HG03439 (cell line): ENCODE data around the gene MYRIP.
"Not testable (repeated sequence)": the region's sequence is repeated elsewhere in the genome, so short reads cannot be mapped to it uniquely, and the experiment has no call there.

ENCODE experiments used
- ATAC-seq: cut with Tn5 transposase; IDR thresholded peaks from one replicate; pipeline ENCODE4 v1.9.1; 2021; ENCODE audit warnings: mild to moderate bottlenecking, moderate library complexity; ENCODE audit not compliant: unreplicated experiment

MYRIP gene

DNA sequence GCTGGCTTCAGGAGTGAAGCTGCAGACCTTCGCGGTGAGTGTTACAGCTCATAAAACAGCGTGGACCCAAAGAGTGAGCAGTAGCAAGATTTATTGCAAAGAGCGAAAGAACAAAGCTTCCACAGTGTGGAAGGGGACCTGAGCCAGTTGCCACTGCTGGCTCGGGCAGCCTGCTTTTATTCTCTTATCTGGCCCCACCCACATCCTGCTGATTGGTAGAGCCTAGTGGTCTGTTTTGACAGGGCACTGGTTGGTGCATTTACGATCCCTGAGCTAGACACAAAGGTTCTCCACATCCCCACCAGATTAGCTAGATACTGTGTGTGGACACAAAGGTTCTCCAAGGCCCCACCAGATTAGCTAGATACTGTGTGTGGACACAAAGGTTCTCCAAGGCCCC, 267.7 kb downstream of the MYRIP start:
- ATAC-seq, result not testable (repeated sequence)

DNA sequence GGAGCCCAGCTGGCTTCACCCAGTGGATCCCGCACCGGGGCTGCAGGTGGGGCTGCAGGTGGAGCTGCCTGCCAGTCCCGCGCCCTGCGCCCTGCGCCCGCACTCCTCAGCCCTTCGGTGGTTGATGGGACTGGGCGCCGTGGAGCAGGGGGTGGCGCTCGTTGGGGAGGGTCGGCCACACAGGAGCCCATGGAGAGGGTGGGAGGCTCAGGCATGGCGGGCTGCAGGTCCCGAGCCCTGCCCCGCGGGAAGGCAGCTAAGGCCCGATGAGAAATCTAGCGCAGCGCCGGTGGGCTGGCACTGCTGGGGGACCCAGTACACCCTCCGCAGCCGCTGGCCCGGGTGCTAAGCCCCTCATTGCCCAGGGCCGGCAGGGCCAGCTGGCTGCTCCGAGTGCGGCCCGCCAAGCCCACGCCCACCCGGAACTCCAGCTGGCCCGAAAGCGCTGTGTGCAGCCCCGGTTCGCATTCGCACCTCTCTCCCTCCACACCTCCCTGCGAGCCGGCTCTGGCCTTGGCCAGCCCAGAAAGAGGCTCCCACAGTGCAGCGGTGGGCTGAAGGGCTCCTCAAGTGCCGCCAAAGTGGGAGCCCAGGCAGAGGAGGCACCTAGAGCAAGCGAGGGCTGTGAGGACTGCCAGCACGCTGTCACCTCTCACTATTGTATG, 268.6 kb downstream of the MYRIP start:
- not testable (repeated sequence) for ATAC-seq

DNA sequence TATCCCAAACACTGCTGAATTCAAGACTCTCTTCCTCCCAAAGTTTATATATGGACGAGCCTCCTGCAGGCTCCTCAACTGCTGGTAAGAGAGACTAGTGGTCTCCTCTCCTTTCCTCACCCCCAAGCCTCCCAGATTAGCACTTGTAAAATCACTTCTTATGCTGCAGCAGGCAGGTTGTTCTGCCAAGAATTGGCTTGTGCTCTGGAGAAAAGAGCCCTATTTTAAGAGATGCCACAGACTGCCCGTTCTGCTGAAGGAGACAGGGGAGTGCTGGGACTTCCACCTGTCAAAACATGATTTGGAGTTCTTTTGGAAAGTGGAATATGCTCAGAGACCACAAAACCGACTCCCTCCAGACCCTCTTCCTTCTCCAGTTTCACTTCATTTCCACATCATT, 269.2 kb downstream of the MYRIP start:
- ATAC-seq, result no peak

DNA sequence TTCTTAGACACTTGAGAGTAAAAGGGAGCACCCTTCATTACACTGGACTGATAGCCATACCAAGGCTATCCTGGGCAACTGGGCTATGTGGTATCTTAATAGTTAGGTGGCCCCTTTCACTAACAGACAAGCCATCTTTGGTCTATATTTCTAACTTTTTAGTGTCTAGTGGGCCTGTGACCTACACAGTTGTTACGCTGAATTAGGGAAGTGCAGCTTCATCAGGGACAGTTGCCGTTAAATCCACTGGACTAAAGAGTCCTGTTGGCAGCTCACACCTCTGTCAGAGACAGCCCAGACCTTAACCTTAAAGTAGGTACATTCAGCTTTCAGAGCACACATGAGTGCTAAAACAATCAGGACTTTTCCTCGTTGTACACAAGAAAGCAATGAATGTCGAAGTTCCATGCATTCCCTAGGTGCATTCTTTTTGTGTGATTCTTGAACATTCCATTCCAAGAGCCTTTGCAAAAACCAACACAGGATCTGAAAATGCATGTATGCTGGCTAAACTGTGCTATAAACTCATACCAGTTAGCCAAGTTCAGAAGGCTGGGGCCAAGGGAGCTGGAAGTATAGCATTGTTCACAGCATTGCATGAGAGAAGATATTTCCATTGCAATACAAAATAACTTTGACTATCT, 269.9 kb downstream of the MYRIP start:
- ATAC-seq, result no peak

DNA sequence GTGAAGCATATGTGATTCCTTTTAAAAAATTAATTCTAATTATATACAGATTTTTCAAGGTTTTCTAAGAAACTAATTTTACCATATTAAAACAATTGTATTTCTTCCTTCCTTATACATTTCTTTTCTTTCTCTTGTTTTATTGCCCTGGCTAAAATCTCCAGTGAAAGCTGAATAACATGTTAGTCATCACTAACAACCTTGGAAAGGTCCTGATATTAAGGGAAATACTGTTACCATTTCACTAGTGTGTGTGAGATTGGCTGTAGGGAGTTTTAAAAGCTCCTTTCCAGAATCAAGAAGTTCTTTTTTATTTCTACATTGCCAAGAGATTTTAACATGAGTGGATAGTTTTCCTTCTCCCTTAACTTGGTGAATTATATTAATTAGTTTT, 270.4 kb downstream of the MYRIP start:
- ATAC-seq, result no peak

DNA sequence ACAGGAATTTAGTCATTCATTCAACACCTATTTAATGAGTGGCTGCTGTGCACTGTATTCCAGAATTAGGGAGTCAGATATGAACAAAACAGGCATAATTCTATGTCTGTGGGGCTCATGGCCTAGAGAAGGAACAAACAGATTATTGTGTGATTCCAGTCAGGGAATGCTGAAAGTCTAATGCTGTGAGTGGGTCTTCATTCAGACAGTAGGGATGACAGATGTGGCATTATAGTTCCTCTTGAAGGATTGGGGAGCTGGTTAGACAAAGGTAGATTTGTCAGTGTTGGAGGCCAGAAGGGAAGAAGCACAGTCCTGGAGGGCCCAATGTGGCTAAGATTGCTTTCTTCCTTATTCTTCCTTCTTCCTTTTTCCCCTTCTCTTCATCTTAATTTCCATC, 273.7 kb downstream of the MYRIP start:
- no peak for ATAC-seq

DNA sequence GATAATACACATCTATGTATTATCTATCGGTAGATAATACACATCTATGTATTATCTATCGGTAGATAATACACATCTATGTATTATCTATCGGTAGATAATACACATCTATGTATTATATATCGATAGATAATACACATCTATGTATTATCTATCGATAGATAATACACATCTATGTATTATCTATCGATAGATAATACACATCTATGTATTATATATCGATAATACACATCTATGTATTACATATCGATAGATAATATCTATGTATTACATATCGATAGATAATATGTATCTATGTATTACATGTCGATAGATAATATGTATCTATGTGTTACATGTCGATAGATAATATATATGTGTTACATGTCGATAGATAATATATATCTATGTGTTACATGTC, 275.0 kb downstream of the MYRIP start:
- not testable (repeated sequence) for ATAC-seq

DNA sequence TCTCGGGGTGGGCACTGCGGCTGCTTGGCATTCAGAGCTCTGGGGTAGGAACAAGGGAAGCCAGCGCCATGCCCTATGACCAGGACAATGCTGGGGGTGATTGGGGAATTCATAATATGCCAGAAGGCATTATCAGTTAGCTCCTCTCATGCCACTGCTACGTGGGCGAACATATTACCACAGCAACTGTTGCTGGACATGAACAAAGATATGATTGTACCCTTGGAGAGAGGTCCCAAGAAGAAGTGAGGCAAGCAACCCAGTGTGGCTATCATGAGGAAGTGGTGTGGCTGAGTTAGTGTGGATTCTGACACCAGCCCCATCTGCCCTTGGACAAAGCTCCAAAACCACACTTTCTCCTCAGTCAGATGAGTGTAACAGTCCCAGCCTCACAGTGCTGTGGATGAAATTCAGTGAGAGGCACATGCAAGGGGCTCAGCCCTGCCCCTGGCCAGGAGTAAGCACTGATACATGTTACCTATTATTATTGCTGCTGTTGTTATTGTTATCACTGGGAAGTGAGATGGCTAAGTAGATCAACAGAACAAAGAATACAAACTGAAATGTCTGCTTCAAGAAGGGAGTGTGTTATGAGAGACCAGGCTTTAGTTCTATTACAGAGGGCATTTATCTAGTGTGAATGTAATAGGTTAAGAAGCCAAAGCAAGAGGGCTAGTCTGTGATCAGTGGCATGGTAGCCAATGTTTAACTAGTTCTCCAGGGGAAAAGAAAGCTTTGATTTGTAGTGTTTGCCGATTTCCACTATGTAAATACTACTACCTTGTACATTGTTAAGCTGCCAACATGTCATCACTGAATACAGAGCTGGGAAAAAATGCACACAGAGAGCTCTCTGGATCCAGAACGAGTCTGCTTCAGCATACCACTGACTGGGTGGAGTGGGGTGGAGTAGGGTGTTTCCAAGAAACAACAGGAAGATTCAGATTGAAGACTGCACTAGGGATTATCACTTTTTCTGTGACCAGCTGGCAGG, 277.8 kb downstream of the MYRIP start:
- ATAC-seq, result no peak

DNA sequence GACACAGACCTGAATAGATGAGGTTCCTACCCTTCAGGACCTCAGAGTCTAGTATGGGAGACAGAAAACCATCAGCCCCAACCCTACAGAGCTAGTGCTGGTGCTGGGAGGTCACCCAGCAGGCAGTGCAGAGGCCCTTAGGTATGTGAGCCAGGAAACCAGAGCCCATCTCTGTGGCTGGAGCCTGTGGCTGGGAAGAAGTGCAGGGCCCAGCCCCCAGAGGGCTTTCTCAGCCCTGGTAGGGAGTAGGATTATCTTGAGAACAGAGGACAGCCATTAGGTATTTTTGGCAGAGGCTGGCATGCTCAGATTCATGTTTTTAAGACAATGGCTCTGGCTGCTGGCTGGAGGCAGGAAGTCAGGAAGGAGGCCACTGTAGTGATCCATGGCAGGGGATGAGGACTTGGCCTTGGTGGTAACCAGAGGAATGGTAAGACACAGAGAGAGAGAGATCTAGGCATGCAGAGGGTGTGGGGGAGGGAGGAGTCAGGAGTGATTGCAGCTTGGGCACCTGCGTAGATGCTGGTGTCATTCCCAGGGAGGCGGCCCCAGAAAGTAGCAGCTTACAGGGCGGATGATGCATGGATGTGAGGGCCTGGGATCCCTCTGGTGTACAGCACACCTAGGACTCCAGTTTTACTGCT, 279.2 kb downstream of the MYRIP start:
- no peak for ATAC-seq

DNA sequence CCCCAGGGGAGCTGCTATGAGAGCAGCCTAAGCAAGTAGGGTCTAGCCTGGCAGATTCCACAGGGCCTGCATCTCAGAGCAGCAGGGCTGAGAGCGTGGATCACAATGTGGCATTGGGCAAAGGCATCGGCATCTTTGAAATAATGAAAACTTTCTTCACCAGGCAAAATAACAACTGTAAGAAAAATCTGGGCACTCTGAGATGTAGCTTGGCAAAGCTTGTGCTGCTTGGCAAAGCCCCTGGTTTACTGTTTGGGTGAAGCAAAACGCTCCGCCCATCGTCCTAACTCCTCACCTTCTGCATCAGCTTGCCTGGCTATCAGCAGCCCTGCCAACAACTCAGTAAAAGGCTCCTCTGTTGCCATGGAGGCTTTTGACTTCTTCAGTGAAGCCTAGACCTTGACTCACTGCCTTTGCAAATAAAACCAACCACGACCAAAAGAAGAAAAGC, 287.3 kb downstream of the MYRIP start:
- no peak for ATAC-seq

DNA sequence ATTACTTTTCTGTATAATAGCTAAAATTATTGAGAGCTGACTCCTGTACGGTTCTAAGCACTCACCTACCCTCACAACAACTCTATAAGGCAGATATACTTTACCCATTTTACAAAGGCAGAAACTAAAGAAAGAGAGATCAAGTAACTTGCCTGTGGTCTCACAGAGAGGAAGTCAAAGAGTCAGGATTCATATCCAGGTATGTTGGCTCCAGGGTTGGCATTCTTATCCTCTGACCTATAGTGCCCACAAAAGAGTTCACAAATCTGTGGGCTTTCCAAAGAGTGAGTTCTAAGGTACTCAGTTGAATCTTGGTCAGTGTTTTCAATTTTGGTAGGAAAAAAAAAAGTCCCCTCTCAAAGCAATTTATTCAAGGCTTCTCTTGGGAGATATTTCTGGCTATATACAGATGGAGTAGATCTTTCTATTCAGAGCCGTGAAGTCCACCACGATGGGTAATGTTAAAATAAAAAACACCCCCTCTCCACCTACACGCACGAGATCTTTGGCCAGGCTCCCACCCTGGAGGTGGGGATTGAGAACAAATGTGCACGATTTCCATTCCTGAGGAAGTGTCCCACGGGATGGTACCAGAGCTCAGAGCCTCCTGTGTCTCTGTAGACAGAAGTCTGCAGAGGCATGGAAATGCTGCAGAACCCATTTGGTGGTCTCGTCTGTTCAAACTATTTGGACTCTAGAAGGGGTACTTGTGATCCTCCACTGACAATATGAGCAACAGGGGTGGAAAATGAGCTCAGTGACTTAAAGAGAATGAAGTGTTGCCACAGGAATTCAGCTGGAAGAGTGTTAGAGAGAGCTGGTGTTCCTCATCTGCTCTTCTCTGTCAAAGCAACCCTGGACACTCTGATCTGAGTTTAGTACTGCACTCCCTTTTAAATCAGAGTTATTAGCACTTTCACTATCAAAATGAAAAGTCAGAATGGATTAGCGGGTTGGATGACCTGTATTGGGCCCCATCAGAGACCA, 288.0 kb downstream of the MYRIP start:
- ATAC-seq, result no peak

DNA sequence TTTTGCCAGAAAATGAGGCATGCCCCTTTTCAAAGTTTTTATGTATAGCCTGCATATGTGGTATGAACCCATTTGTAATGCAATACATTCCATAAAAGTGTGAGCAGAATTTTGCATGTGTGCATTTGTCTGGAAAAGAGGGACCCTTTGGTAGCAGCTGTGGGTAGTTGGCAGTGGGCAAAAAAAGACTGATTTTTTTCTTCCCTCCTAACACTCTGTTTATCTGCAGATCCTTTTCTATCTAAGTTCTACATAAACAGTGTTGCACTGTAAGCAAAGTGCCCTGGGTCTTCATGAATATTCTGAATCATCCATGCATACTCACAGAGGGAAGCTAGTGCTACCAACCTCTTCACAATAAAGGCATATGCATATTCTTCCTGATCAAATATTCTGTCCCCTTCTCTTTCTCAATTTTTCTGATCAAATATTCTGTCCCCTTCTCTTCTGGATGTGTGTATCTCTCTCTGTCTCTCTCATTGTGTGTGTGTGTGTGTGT, 288.9 kb downstream of the MYRIP start:
- ATAC-seq, result no peak

DNA sequence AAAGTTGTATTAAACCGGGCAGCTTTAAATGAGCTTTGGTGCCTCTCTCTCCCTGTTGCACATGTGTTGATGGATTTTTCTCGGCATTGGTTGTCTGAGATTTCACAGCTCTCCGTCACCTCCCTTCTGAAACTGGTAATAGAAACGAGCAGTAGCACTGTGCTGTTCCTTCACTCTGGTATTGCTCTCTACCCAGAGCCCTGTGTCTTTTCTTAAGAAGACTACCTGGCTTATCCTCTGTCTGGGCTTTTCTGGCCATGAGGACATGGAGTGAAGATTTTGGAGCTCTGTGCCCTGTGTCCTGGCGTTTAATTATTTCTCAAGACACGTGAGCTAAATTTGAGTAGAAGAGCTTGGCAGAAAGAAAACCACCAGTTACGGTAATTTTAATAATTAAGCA, 290.5 kb downstream of the MYRIP start:
- ATAC-seq, result no peak

DNA sequence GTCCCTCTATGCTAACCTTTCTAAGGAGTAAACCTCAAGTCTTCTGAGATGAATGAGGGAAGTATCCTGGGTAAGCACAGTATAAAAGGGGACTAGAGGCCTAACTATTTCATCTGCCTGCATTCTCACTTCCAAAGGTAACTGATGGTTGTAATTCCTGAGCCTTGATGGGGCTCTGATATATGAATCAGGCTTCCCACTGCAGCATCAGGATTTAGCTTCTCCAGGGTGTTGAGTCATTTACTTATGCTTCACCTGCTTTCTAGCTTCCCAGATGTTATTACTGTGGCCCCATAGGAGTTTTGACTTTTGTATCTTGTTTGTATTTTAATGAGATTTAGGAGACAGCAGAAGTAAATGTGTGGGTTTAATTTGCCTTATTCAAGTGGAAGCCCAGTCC, 292.8 kb downstream of the MYRIP start:
- no peak for ATAC-seq

DNA sequence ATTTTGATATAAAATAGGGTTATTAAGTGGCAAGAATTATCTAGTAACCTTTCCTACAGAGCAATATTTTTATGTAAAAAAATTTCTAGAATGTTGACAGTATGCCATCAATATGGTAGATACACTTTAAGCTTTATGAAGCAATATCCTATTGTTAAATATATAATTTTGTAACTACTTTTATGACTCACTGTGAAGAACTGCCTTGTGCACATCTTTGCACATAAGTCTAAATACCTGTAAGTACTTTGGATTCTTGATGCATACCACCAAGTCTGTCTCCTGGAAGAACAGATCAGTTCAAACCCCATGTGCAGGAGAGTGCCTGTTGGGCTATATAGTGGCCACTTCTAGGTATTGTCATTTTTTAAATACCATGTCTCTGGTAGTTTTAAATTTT, 294.4 kb downstream of the MYRIP start:
- no peak for ATAC-seq

DNA sequence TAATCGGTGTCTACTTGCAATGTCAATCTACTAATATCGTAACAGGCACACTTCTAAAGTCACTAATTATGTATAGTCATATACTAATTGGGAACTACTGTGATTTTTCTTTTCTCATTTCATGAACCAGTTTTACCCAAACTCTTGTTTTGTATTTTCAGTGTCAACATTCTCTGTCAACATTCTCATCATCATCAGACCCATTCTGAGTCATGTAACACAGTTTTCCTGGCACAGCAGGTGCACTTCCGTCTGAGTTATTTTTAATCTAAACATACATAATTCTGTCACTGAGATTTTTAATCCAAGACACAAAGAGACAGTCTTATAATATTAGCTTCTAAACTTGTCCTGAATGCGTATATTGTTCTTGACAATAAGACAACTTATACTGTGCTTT, 295.0 kb downstream of the MYRIP start:
- ATAC-seq, result no peak

DNA sequence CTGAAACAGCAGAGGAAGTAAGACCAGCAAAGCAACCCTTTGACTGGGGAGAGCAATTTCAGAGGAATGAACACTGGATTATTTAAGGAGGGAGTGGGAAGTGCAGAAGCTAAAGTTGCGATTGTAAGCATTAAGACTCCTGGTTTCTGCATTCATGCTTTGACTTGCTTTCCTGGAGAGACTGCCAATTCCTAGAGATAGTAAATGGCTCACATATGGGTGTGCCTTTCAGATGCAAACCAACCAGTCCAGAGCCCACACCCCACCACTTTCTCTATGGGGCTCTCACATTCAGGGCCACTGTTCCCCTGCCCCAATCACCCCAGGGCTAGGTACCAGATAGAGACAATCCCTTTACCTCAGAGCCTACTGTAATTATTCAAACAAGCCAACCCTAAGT, 299.2 kb downstream of the MYRIP start:
- ATAC-seq, result no peak

DNA sequence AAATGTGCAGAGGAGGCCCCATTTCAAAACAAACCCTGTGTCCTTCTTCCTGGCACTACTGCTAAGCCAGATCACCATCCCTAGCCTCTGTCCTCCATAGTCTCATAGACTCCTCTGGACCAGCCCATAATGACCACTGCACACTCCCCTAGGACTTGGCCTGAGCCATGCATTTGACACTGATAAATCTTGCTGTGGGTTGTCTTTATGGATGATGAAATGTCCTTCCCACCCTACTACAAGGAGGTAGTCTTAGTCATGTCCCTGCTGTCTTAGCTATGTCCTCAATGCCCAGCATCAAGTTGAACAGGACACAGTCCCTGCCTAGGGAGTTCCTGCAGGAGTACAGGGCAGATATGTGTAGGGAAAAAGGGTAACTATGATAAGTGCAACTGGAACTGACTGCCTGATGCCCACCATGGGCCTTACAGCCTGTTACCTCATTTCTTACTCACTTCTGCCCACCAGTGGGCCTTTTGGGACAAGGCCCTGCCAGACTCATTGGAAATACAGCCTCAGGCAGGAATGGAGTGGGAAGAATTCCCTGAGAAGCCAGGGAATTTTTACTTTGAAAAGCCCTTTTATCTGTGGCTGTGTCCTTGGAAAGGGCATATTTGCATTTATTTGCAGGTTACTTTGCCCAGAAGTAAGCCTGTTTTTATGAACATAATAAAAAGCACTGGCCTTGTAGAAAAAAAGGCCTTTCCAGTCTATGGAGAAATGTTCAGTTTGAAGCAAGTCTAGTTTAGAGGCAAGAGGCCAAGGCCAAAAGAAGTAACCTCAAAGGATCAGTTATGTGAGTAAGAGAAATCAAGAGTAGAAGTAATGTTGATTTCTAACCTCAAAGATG, 300.5 kb downstream of the MYRIP start:
- no peak for ATAC-seq
